ENCODE data around the gene NRL.

GRCh38 chr14:24071144-24071697, 43.5 kb downstream of the NRL start, which contains the start of gene CPNE6:
- TF ChIP-seq, protein P1, sequence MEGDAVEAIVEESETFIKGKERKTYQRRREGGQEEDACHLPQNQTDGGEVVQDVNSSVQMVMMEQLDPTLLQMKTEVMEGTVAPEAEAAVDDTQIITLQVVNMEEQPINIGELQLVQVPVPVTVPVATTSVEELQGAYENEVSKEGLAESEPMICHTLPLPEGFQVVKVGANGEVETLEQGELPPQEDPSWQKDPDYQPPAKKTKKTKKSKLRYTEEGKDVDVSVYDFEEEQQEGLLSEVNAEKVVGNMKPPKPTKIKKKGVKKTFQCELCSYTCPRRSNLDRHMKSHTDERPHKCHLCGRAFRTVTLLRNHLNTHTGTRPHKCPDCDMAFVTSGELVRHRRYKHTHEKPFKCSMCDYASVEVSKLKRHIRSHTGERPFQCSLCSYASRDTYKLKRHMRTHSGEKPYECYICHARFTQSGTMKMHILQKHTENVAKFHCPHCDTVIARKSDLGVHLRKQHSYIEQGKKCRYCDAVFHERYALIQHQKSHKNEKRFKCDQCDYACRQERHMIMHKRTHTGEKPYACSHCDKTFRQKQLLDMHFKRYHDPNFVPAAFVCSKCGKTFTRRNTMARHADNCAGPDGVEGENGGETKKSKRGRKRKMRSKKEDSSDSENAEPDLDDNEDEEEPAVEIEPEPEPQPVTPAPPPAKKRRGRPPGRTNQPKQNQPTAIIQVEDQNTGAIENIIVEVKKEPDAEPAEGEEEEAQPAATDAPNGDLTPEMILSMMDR (IDR thresholded peaks at IDR 0.05) = no peak
- TF ChIP-seq POLR2A (IDR thresholded peaks at IDR 0.05) = no peak
